ENCODE data around the gene NR6A1. TPM values are rescaled to one million over a fixed set of nuclear protein-coding genes. Genes with fewer than 3 reads are reported as not detected.

The NR6A1 gene
- total and polyA plus RNA-seq, 4 experiments from 2014 or later, result 0.06 TPM; not detected in 3

- no peaks in the 10 kb centered on the region for H3K36me3 Mint-ChIP-seq
- H3K4me3 Mint-ChIP-seq, result no peak overlapping the region
- H3K27me3 ChIP-seq (ENCODE audit: insufficient read depth, low read length), result no peaks in the 10 kb centered on the region
- intact Hi-C loops (cut with micrococcal nuclease), result no loop called here
- no peaks in the 10 kb centered on the region for H3K4me1 ChIP-seq (ENCODE audit: insufficient read depth, low read length)
- H3K9me3 ChIP-seq (ENCODE audit: control insufficient read depth in 1 of 2, low read length in 2 of 2), result no peaks in the 10 kb centered on the region
- H3K36me3 ChIP-seq (ENCODE audit: insufficient read depth, low read length), result no peaks in the 10 kb centered on the region
- no peaks in the 10 kb centered on the region for H3K4me1 Mint-ChIP-seq
- H3K27ac Mint-ChIP-seq, result no peak overlapping the region
- ChIA-PET POLR2A (ENCODE audit: partially characterized antibody) (no interaction called here), CTCF (ENCODE audit: partially characterized antibody) (interaction anchor here (1.9 kb wide), 1 partner anchor 66 kb away, joined by 4 read pairs; the partner anchor contains the start of gene WDR38)
- no peak for DNase-seq
- no peak overlapping the region for H3K4me3 ChIP-seq (ENCODE audit: low read length in 2 of 2)
- H3K9me3 Mint-ChIP-seq, result no peaks in the 10 kb centered on the region
- peaks cover 0 to 1% of the 10 kb centered on the region in 2 donors for H3K27me3 Mint-ChIP-seq
- no peak overlapping the region for H3K27ac ChIP-seq (ENCODE audit: low read depth, low read length)
Observed at GRCh38 chr9:124786881-124787573, 15.9 kb upstream of the NR6A1 start.

GRCh38 chr9:124784509-124784908, 13.4 kb upstream of the NR6A1 start:
- Mint-ChIP-seq H3K9me3 (peaks cover 0 to 2% (median 0%) of the 10 kb centered on the region in 8 donors), H3K27me3 (peaks cover 0 to 1% of the 10 kb centered on the region in 2 donors), H3K4me3 (no peak overlapping the region), H3K36me3 (no peaks in the 10 kb centered on the region), H3K27ac (no peak overlapping the region), H3K4me1 (no peaks in the 10 kb centered on the region)
- POLR2A ChIA-PET (ENCODE audit: partially characterized antibody), result no interaction called here
- H3K36me3 ChIP-seq (ENCODE audit: insufficient read depth, low read length), result no peaks in the 10 kb centered on the region
- CTCF ChIA-PET (ENCODE audit: partially characterized antibody), result no interaction called here
- no peak overlapping the region for H3K4me3 ChIP-seq (ENCODE audit: low read length in 2 of 2)
- H3K4me1 ChIP-seq (ENCODE audit: insufficient read depth, low read length), result no peaks in the 10 kb centered on the region
- no peaks in the 10 kb centered on the region for H3K27me3 ChIP-seq (ENCODE audit: insufficient read depth, low read length)
- H3K9me3 ChIP-seq (ENCODE audit: control insufficient read depth in 1 of 2, low read length in 2 of 2), result no peaks in the 10 kb centered on the region
- H3K27ac ChIP-seq (ENCODE audit: low read depth, low read length), result no peak overlapping the region
- intact Hi-C loops (cut with micrococcal nuclease), result no loop called here
- no peak for DNase-seq

GRCh38 chr9:124783830-124784229, 12.7 kb upstream of the NR6A1 start:
- Mint-ChIP-seq H3K36me3 (no peaks in the 10 kb centered on the region), H3K4me1 (no peaks in the 10 kb centered on the region), H3K27me3 (peaks cover 0 to 3% of the 10 kb centered on the region in 2 donors), H3K9me3 (peaks cover 0 to 2% (median 0%) of the 10 kb centered on the region in 8 donors), H3K27ac (no peak overlapping the region), H3K4me3 (no peak overlapping the region)
- POLR2A ChIA-PET (ENCODE audit: partially characterized antibody), result no interaction called here
- Histone ChIP-seq H3K4me3 (ENCODE audit: low read length in 2 of 2) (no peak overlapping the region), H3K9me3 (ENCODE audit: control insufficient read depth in 1 of 2, low read length in 2 of 2) (no peaks in the 10 kb centered on the region), H3K36me3 (ENCODE audit: insufficient read depth, low read length) (no peaks in the 10 kb centered on the region), H3K4me1 (ENCODE audit: insufficient read depth, low read length) (no peaks in the 10 kb centered on the region), H3K27ac (ENCODE audit: low read depth, low read length) (no peak overlapping the region), H3K27me3 (ENCODE audit: insufficient read depth, low read length) (no peaks in the 10 kb centered on the region)
- DNase-seq, result no peak
- intact Hi-C loops (cut with micrococcal nuclease), result no loop called here
- CTCF ChIA-PET (ENCODE audit: partially characterized antibody), result no interaction called here

GRCh38 chr9:124782661-124783574, 11.8 kb upstream of the NR6A1 start:
- H3K27me3 Mint-ChIP-seq, result peaks cover 0 to 5% of the 10 kb centered on the region in 2 donors
- no peaks in the 10 kb centered on the region for H3K27me3 ChIP-seq (ENCODE audit: insufficient read depth, low read length)
- no peaks in the 10 kb centered on the region for H3K36me3 Mint-ChIP-seq
- POLR2A ChIA-PET (ENCODE audit: partially characterized antibody), result no interaction called here
- peaks cover 0 to 2% (median 0%) of the 10 kb centered on the region in 8 donors for H3K9me3 Mint-ChIP-seq
- intact Hi-C loops (cut with micrococcal nuclease), result no loop called here
- no peak overlapping the region for H3K27ac ChIP-seq (ENCODE audit: low read depth, low read length)
- no peaks in the 10 kb centered on the region for H3K4me1 Mint-ChIP-seq
- no peak overlapping the region for H3K27ac Mint-ChIP-seq
- no peak for DNase-seq
- no peaks in the 10 kb centered on the region for H3K4me1 ChIP-seq (ENCODE audit: insufficient read depth, low read length)
- no peaks in the 10 kb centered on the region for H3K9me3 ChIP-seq (ENCODE audit: control insufficient read depth in 1 of 2, low read length in 2 of 2)
- no peak overlapping the region for H3K4me3 Mint-ChIP-seq
- CTCF ChIA-PET (ENCODE audit: partially characterized antibody), result no interaction called here
- H3K36me3 ChIP-seq (ENCODE audit: insufficient read depth, low read length), result no peaks in the 10 kb centered on the region
- no peak overlapping the region for H3K4me3 ChIP-seq (ENCODE audit: low read length in 2 of 2)

- POLR2A ChIA-PET (ENCODE audit: partially characterized antibody), result no interaction called here
- H3K27me3 ChIP-seq (ENCODE audit: insufficient read depth, low read length), result no peaks in the 10 kb centered on the region
Observed at GRCh38 chr9:124781967-124782660, 11.0 kb upstream of the NR6A1 start.

GRCh38 chr9:124780757-124781151, 9.6 kb upstream of the NR6A1 start:
- intact Hi-C loops (cut with micrococcal nuclease), result no loop called here
- POLR2A ChIA-PET (ENCODE audit: partially characterized antibody), result no interaction called here
- H3K4me1 ChIP-seq (ENCODE audit: insufficient read depth, low read length), result peaks cover 7% of the 10 kb centered on the region
- H3K27me3 Mint-ChIP-seq, result peaks cover 8 to 14% of the 10 kb centered on the region in 2 donors
- no peaks in the 10 kb centered on the region for H3K36me3 Mint-ChIP-seq
- H3K36me3 ChIP-seq (ENCODE audit: insufficient read depth, low read length), result no peaks in the 10 kb centered on the region
- H3K9me3 Mint-ChIP-seq, result peaks cover 0 to 2% (median 0%) of the 10 kb centered on the region in 8 donors
- no peak for DNase-seq
- H3K4me1 Mint-ChIP-seq, result peaks cover 4 to 11% (median 5%) of the 10 kb centered on the region in 4 donors
- no peak overlapping the region for H3K27ac ChIP-seq (ENCODE audit: low read depth, low read length)
- peaks cover 10% of the 10 kb centered on the region for H3K27me3 ChIP-seq (ENCODE audit: insufficient read depth, low read length)
- H3K4me3 Mint-ChIP-seq, result no peak overlapping the region
- CTCF ChIA-PET (ENCODE audit: partially characterized antibody), result interaction anchor here (1.0 kb wide), 1 partner anchor 8 kb away, joined by 3 read pairs; no protein-coding TSS in a partner anchor
- H3K27ac Mint-ChIP-seq, result peak overlapping the region in 1 of 7 donors; percentile 4
- H3K4me3 ChIP-seq (ENCODE audit: low read length in 2 of 2), result no peak overlapping the region
- H3K9me3 ChIP-seq (ENCODE audit: control insufficient read depth in 1 of 2, low read length in 2 of 2), result no peaks in the 10 kb centered on the region

More at GRCh38 chr9:124781967-124782660, 11.0 kb upstream of the NR6A1 start:
- Mint-ChIP-seq H3K27ac (no peak overlapping the region), H3K27me3 (peaks cover 0 to 7% of the 10 kb centered on the region in 2 donors), H3K9me3 (peaks cover 0 to 2% (median 0%) of the 10 kb centered on the region in 8 donors), H3K4me3 (no peak overlapping the region), H3K4me1 (no peaks in the 10 kb centered on the region), H3K36me3 (no peaks in the 10 kb centered on the region)
- Histone ChIP-seq H3K36me3 (ENCODE audit: insufficient read depth, low read length) (no peaks in the 10 kb centered on the region), H3K9me3 (ENCODE audit: control insufficient read depth in 1 of 2, low read length in 2 of 2) (no peaks in the 10 kb centered on the region), H3K4me3 (ENCODE audit: low read length in 2 of 2) (no peak overlapping the region), H3K27ac (ENCODE audit: low read depth, low read length) (no peak overlapping the region), H3K4me1 (ENCODE audit: insufficient read depth, low read length) (no peaks in the 10 kb centered on the region)
- intact Hi-C loops (cut with micrococcal nuclease), result no loop called here
- no peak for DNase-seq
- CTCF ChIA-PET (ENCODE audit: partially characterized antibody), result no interaction called here
